MM.1S (cell line): ENCODE measurements around the gene CKS2.

Source experiments
- DNase-seq: peaks from one replicate; pipeline ENCODE4 v3.0.0-alpha.2; 2015
- H2AFZ ChIP-seq: fragments of 300-600 bp; sonication (generic); 2 replicates; pipeline ENCODE4 v1.6.0; 2016; ENCODE audit warnings: antibody characterized with exemption, low read length
- H3F3A ChIP-seq: fragments of 300-600 bp; sonication (generic); 2 replicates; pipeline ENCODE4 v1.6.1; 2016; ENCODE audit warnings: mild to moderate bottlenecking, antibody characterized with exemption, low read length, moderate library complexity, mixed read lengths; ENCODE audit not compliant: insufficient read depth
- H3K27ac ChIP-seq: fragments of 300-600 bp; sonication (generic); 2 replicates; pipeline ENCODE4 v1.5.1; 2016; ENCODE audit warnings: mild to moderate bottlenecking, low read length
- H3K27me3 ChIP-seq: fragments of 300-600 bp; sonication (generic); replicated peaks from 2 replicates; pipeline ENCODE4 v1.6.0; 2016; ENCODE audit warnings: low read length; ENCODE audit not compliant: insufficient read depth
- H3K36me3 ChIP-seq: fragments of 300-600 bp; sonication (generic); replicated peaks from 2 replicates; pipeline ENCODE4 v1.6.1; 2016; ENCODE audit warnings: mild to moderate bottlenecking, low read length, mixed read lengths; ENCODE audit not compliant: insufficient read depth
- H3K4me1 ChIP-seq: fragments of 300-600 bp; sonication (generic); 2 replicates; pipeline ENCODE4 v1.6.1; 2016; ENCODE audit warnings: low read length, mixed read lengths
- H3K4me2 ChIP-seq: fragments of 300-600 bp; sonication (generic); 2 replicates; pipeline ENCODE4 v1.6.0; 2016; ENCODE audit warnings: low read depth, low read length
- H3K4me3 ChIP-seq: fragments of 300-600 bp; sonication (generic); 2 replicates; pipeline ENCODE4 v1.5.1; 2016; ENCODE audit warnings: low read length, mixed read lengths
- H3K79me2 ChIP-seq: fragments of 300-600 bp; sonication (generic); 2 replicates; pipeline ENCODE4 v1.6.1; 2016; ENCODE audit warnings: mixed run types, low read length, mixed read lengths
- H3K9ac ChIP-seq: fragments of 300-600 bp; sonication (generic); 2 replicates; pipeline ENCODE4 v1.6.1; 2016; ENCODE audit warnings: low read length, mixed read lengths
- H3K9me2 ChIP-seq: fragments of 300-600 bp; sonication (generic); replicated peaks from 2 replicates; pipeline ENCODE4 v1.6.1; 2016; ENCODE audit warnings: mild to moderate bottlenecking, low read length, mixed read lengths; ENCODE audit not compliant: insufficient read depth
- H3K9me3 ChIP-seq: fragments of 300-600 bp; sonication (generic); replicated peaks from 2 replicates; pipeline ENCODE4 v1.6.1; 2016; ENCODE audit warnings: mild to moderate bottlenecking, low read length, mixed read lengths; ENCODE audit not compliant: insufficient read depth
- H4K20me1 ChIP-seq: fragments of 300-600 bp; sonication (generic); 2 replicates; pipeline ENCODE4 v1.6.1; 2016; ENCODE audit warnings: mild to moderate bottlenecking, low read length, moderate library complexity, mixed read lengths; ENCODE audit not compliant: insufficient read depth
- EZH2 ChIP-seq: fragments of 300-600 bp; sonication (generic); optimal IDR thresholded peaks from 2 replicates; pipeline ENCODE3; 2017; ENCODE audit warnings: low read depth, mild to moderate bottlenecking, antibody characterized with exemption, low read length, mixed read lengths
- EZH2phosphoT487 ChIP-seq: fragments of 300-600 bp; sonication (generic); IDR thresholded peaks from 2 replicates; pipeline ENCODE4 v1.6.1; 2018; ENCODE audit warnings: antibody characterized with exemption, low read length
- TF ChIP-seq, protein P1 (sequence below): fragments of 300-600 bp; sonication (generic); IDR thresholded peaks from 2 replicates; pipeline ENCODE4 v1.5.1; 2016; ENCODE audit warnings: antibody characterized with exemption, low read length, mixed read lengths

CKS2 gene

DNA sequence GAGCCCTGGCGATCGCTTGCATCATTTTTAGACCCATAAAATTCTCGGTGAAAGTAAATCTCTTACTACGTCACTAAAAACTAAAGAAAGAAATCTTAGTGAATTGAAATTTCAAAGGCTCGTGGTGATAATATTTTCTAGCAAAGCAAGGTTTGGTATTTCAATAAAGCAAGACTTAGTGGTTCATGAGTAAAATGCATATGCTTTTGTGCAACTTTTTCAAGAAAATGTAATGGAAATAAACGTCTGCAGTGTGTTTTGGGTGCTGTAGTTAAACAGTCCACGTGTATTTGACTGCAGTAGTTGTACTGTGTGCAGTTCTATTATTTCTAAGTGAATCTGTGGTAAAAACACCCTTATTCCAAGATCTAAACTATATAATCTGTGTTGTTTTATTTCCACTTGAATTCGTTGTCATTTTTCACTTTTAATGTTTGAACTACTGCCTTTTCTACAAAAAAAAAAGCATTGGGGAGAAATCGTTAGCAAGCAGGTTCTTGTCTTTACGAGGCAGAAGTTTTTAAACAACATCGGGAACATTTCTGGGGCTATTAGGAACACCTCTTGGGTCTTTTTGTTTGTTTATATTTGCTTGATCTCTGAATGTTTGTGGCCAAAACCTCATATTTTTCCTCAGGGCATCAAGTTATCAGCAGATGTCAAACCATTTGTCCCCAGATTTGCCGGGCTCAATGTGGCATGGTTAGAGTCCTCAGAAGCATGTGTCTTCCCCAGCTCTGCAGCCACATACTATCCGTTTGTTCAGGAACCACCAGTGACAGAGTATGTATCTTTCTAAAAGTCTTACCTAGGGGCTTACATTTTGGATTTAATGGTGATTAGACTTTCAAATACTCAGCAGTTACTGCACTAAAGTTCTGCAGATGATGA lies 8.3 kb downstream of the CKS2 start:
- H2AFZ ChIP-seq = peak overlapping the region; percentile 35
- peak overlapping the region; percentile 78 for H3K4me2 ChIP-seq
- no peaks in the 10 kb centered on the region for H3K9me3 ChIP-seq
- H3F3A ChIP-seq = peaks cover 51% of the 10 kb centered on the region
- H3K79me2 ChIP-seq = peaks cover 82% of the 10 kb centered on the region
- H3K9me2 ChIP-seq = no peaks in the 10 kb centered on the region
- H3K4me1 ChIP-seq = peaks cover 33% of the 10 kb centered on the region
- no peaks in the 10 kb centered on the region for H3K27me3 ChIP-seq
- peak overlapping the region; percentile 96 for H3K9ac ChIP-seq
- peak overlapping the region; percentile 85 for H3K4me3 ChIP-seq
- no peaks in the 10 kb centered on the region for H4K20me1 ChIP-seq
- TF ChIP-seq, protein P1, sequence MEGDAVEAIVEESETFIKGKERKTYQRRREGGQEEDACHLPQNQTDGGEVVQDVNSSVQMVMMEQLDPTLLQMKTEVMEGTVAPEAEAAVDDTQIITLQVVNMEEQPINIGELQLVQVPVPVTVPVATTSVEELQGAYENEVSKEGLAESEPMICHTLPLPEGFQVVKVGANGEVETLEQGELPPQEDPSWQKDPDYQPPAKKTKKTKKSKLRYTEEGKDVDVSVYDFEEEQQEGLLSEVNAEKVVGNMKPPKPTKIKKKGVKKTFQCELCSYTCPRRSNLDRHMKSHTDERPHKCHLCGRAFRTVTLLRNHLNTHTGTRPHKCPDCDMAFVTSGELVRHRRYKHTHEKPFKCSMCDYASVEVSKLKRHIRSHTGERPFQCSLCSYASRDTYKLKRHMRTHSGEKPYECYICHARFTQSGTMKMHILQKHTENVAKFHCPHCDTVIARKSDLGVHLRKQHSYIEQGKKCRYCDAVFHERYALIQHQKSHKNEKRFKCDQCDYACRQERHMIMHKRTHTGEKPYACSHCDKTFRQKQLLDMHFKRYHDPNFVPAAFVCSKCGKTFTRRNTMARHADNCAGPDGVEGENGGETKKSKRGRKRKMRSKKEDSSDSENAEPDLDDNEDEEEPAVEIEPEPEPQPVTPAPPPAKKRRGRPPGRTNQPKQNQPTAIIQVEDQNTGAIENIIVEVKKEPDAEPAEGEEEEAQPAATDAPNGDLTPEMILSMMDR = no peak; the same call in 1 of the 2 replicates
- TF ChIP-seq EZH2phosphoT487 = no peak
- no peak for TF ChIP-seq EZH2
- H3K36me3 ChIP-seq = peaks cover 7% of the 10 kb centered on the region; the same call in 1 of the 2 replicates
- no peak for DNase-seq
- peak overlapping the region; percentile 98 for H3K27ac ChIP-seq

DNA sequence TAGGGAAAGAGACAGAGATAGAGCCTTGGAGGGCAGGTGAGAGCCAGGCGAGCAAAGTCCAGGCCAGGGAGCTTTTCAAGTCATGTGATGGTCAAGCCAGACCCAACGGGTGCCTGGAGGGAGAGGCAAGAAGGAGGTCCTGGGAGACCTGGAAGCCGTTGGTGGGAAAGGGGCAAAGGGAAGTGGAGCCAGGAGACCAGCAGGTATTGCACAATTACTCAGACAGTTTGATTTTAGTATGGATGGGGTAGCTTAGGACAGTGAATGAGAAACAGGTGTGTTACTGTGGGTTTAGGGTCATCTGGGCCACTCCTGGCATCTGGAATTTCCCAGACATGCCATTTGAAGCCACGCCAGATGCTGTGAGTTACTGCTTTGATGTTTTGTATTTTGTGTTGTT lies 12.4 kb downstream of the CKS2 start:
- peaks cover 11% of the 10 kb centered on the region for H3F3A ChIP-seq
- H3K79me2 ChIP-seq = peaks cover 66% of the 10 kb centered on the region
- TF ChIP-seq EZH2phosphoT487 (no peak), EZH2 (no peak)
- TF ChIP-seq, protein P1 = no peak
- H3K4me1 ChIP-seq = peaks cover 5% of the 10 kb centered on the region; the same call in 1 of the 2 replicates
- no peak overlapping the region for H3K4me2 ChIP-seq
- H3K4me3 ChIP-seq = no peak overlapping the region
- no peak overlapping the region for H3K27ac ChIP-seq
- no peak for DNase-seq
- no peaks in the 10 kb centered on the region for H4K20me1 ChIP-seq
- H3K9ac ChIP-seq = no peak overlapping the region
- no peaks in the 10 kb centered on the region for H3K9me2 ChIP-seq
- no peaks in the 10 kb centered on the region for H3K27me3 ChIP-seq
- no peaks in the 10 kb centered on the region for H3K9me3 ChIP-seq
- H3K36me3 ChIP-seq = no peaks in the 10 kb centered on the region
- H2AFZ ChIP-seq = no peak overlapping the region

DNA sequence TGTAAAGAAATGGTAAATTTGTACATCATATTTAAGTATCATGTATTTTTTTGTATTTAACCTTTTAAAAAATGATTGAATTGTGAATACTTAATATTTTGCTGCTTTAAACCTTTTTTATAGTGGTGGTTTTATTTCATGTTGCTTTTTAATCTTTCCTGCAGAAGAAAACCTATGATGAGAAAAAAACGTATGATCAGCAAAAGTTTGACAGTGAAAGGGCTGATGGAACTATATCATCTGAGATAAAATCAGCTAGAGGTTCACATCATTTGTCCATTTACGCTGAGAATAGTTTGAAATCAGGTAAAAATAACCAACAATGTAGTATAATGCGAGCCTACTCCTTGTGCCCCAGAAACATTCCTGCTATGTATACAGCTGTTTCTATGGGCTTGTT lies 14.7 kb downstream of the CKS2 start:
- Histone ChIP-seq H4K20me1 (no peaks in the 10 kb centered on the region), H3K79me2 (peaks cover 48% of the 10 kb centered on the region), H3K4me3 (no peak overlapping the region)

DNA sequence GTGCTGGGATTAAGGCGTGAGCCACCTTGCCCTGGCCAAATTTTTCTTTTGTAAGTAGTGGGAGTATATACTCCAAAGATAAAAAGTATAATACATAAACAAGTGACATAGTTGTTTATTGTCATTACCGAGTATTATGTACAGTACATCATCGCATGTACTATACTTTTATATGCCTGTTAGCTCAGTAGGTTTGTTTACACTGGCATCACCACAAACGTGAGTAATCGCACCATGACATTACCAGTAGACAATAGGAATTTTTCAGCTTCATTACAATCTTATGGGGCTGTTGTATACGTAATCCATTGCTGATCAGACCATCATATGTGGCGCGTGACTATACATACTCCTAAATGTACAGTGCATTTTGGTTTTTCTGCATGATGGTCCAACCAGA lies 17.1 kb downstream of the CKS2 start:
- no peaks in the 10 kb centered on the region for H3K9me2 ChIP-seq
- no peaks in the 10 kb centered on the region for H3K4me1 ChIP-seq
- H4K20me1 ChIP-seq = no peaks in the 10 kb centered on the region
- TF ChIP-seq, protein P1 = no peak
- TF ChIP-seq EZH2phosphoT487 (no peak), EZH2 (no peak)
- H2AFZ ChIP-seq = no peak overlapping the region
- no peak for DNase-seq
- H3K4me3 ChIP-seq = no peak overlapping the region
- H3K79me2 ChIP-seq = peaks cover 30% of the 10 kb centered on the region
- H3F3A ChIP-seq = no peaks in the 10 kb centered on the region
- 0 out of 2 replicates have a peak, but pooled peaks cover 9% of the 10 kb centered on the region for H3K36me3 ChIP-seq
- no peak overlapping the region for H3K4me2 ChIP-seq
- no peaks in the 10 kb centered on the region for H3K9me3 ChIP-seq
- no peak overlapping the region for H3K27ac ChIP-seq
- H3K27me3 ChIP-seq = no peaks in the 10 kb centered on the region
- no peak overlapping the region for H3K9ac ChIP-seq

More for the DNA sequence above, 14.7 kb downstream of the CKS2 start:
- H3K36me3 ChIP-seq = 0 out of 2 replicates have a peak, but pooled peaks cover 9% of the 10 kb centered on the region
- no peaks in the 10 kb centered on the region for H3F3A ChIP-seq
- no peak for DNase-seq
- H3K4me1 ChIP-seq = no peaks in the 10 kb centered on the region
- H3K4me2 ChIP-seq = no peak overlapping the region
- H2AFZ ChIP-seq = no peak overlapping the region
- H3K9me2 ChIP-seq = no peaks in the 10 kb centered on the region
- no peaks in the 10 kb centered on the region for H3K27me3 ChIP-seq
- no peaks in the 10 kb centered on the region for H3K9me3 ChIP-seq
- no peak overlapping the region for H3K9ac ChIP-seq
- TF ChIP-seq EZH2 = no peak
- H3K27ac ChIP-seq = no peak overlapping the region
